Measurements from ENCODE around the gene CLNK. TPM values are rescaled to one million over a fixed set of nuclear protein-coding genes. Genes with fewer than 3 reads are reported as not detected.

Gene CLNK
- total and polyA plus RNA-seq, 2 donors (not counting 1 experiment from before 2014, with no cell fraction given) = 0.57 to 0.75 TPM

- peaks cover 20 to 24% of the 10 kb centered on the region in 2 donors for H3K4me1 ChIP-seq (ENCODE audit: control insufficient read depth in 2 of 2, insufficient read depth in 2 of 2, low read length in 2 of 2)
- peaks cover 41% of the 10 kb centered on the region for H3K4me1 Mint-ChIP-seq
- no peak for DNase-seq
- H3K27ac Mint-ChIP-seq = peak overlapping the region; percentile 15
- 22% methylated on average over 2 of the region's 5 CpGs for WGBS (ENCODE audit: insufficient coverage)
- H3K4me3 Mint-ChIP-seq = peak overlapping the region; percentile 33
- ChIA-PET POLR2A (no interaction called here), CTCF (interaction anchor here (1.6 kb wide), 1 partner anchor 10 kb away, joined by 3 read pairs; no protein-coding TSS in a partner anchor)
- no peaks in the 10 kb centered on the region for H4K20me1 ChIP-seq (ENCODE audit: control insufficient read depth, insufficient read depth, low read length, poor library complexity, severe bottlenecking)
- H3K27me3 ChIP-seq (replicated peaks in 1 of 4; ENCODE audit: control extremely low read depth in 1 of 4, control insufficient read depth in 3 of 4, insufficient read depth in 4 of 4, low read length in 3 of 4) = no peaks in the 10 kb centered on the region
- H3K79me2 ChIP-seq (ENCODE audit: control insufficient read depth, insufficient read depth, low read length) = no peaks in the 10 kb centered on the region
- H3K9ac ChIP-seq (ENCODE audit: low read length) = no peak overlapping the region
- no peak for ATAC-seq (ENCODE audit: low read depth)
- no peaks in the 10 kb centered on the region for H3K27me3 Mint-ChIP-seq
- H3K27ac ChIP-seq (ENCODE audit: low read length in 2 of 2) = no peak overlapping the region
- no peak overlapping the region for H3K4me3 ChIP-seq (ENCODE audit: control extremely low read depth in 1 of 5, extremely low read depth in 1 of 5, insufficient read depth in 1 of 5, low read depth in 2 of 5, low read length in 4 of 5)
- intact Hi-C loops (cut with micrococcal nuclease) = loop anchor here (5.0 kb wide), 1 partner anchor 41 kb away; no protein-coding TSS in a partner anchor
- no peaks in the 10 kb centered on the region for H3K9me3 ChIP-seq (ENCODE audit: control extremely low read depth in 1 of 3, control insufficient read depth in 2 of 3, insufficient read depth in 1 of 3, low read length in 2 of 3)
- H3K36me3 ChIP-seq (replicated peaks in 1 of 2; ENCODE audit: control extremely low read depth in 1 of 2, control insufficient read depth in 1 of 2, extremely low read depth in 1 of 2, insufficient read depth in 2 of 2, low read length in 1 of 2) = no peaks in the 10 kb centered on the region
- H3K9me3 Mint-ChIP-seq (ENCODE audit: insufficient read depth) = peaks cover 3% of the 10 kb centered on the region
- H3K4me2 ChIP-seq (replicated peaks; ENCODE audit: low read depth, low read length, poor library complexity, severe bottlenecking) = peak overlapping the region; percentile 51
- no peak for TF ChIP-seq CTCF (IDR thresholded peaks at IDR 0.05)
- no peak for TF ChIP-seq EZH2 (IDR thresholded peaks at IDR 0.05; ENCODE audit: borderline replicate concordance, insufficient read depth, low read depth, low read length, poor library complexity, severe bottlenecking)
- H2AFZ ChIP-seq (ENCODE audit: insufficient read depth, low read depth, low read length, poor library complexity, severe bottlenecking) = no peak overlapping the region
Measured at GRCh38 chr4:10732914-10733415, 48.4 kb upstream of the CLNK start.

DNA sequence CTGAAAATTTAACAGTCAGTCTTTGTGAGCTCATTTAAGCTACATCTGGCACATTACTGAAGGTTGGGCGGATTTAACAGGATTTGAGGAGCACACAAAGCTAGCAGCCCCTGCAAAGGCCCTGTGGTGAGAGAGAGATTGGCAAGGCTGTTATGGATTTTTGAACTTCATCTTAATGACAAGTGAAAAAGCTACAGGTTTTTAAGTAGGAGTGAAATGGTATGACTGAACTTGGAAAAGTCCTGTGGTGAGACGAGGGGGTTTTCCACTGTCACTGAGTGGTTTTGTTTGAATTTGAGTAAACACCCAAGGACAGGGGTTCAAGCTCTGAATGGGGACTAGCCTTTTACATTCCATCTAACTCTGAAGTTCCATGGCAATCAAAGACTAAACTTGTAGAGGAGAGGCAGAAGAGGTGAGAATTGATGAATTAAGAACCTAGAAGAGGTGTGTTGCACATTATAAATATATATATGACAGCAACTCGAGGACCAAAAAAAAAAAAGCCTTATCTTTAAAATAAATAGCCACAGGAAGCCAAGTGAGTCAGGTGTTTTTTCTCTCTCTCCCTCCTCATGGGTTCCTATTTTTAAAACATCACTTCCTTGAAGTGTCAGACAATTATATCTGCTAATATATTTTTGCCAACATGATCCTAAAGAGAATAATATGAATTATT, 47.8 kb upstream of the CLNK start:
- ATAC-seq (ENCODE audit: low read depth) = no peak
- H3K4me1 Mint-ChIP-seq = peaks cover 47% of the 10 kb centered on the region

More for the DNA sequence above, 47.8 kb upstream of the CLNK start:
- H3K27me3 Mint-ChIP-seq = no peaks in the 10 kb centered on the region
- TF ChIP-seq CTCF (IDR thresholded peaks at IDR 0.05) (no peak), EZH2 (IDR thresholded peaks at IDR 0.05; ENCODE audit: borderline replicate concordance, insufficient read depth, low read depth, low read length, poor library complexity, severe bottlenecking) (no peak)
- DNase-seq = no peak
- Histone ChIP-seq H3K4me3 (ENCODE audit: control extremely low read depth in 1 of 5, extremely low read depth in 1 of 5, insufficient read depth in 1 of 5, low read depth in 2 of 5, low read length in 4 of 5) (no peak overlapping the region), H4K20me1 (ENCODE audit: control insufficient read depth, insufficient read depth, low read length, poor library complexity, severe bottlenecking) (no peaks in the 10 kb centered on the region), H2AFZ (ENCODE audit: insufficient read depth, low read depth, low read length, poor library complexity, severe bottlenecking) (peak overlapping the region; percentile 12), H3K79me2 (ENCODE audit: control insufficient read depth, insufficient read depth, low read length) (no peaks in the 10 kb centered on the region), H3K27me3 (replicated peaks in 1 of 4; ENCODE audit: control extremely low read depth in 1 of 4, control insufficient read depth in 3 of 4, insufficient read depth in 4 of 4, low read length in 3 of 4) (no peaks in the 10 kb centered on the region), H3K9ac (ENCODE audit: low read length) (peak overlapping the region; percentile 8), H3K27ac (ENCODE audit: low read length in 2 of 2) (no peak overlapping the region), H3K4me2 (replicated peaks; ENCODE audit: low read depth, low read length, poor library complexity, severe bottlenecking) (peak overlapping the region; percentile 51), H3K9me3 (ENCODE audit: control extremely low read depth in 1 of 3, control insufficient read depth in 2 of 3, insufficient read depth in 1 of 3, low read length in 2 of 3) (no peaks in the 10 kb centered on the region), H3K4me1 (ENCODE audit: control insufficient read depth in 2 of 2, insufficient read depth in 2 of 2, low read length in 2 of 2) (peaks cover 26 to 30% of the 10 kb centered on the region in 2 donors), H3K36me3 (replicated peaks in 1 of 2; ENCODE audit: control extremely low read depth in 1 of 2, control insufficient read depth in 1 of 2, extremely low read depth in 1 of 2, insufficient read depth in 2 of 2, low read length in 1 of 2) (no peaks in the 10 kb centered on the region)
- POLR2A ChIA-PET = no interaction called here
- H3K9me3 Mint-ChIP-seq (ENCODE audit: insufficient read depth) = peaks cover 3% of the 10 kb centered on the region
- H3K27ac Mint-ChIP-seq = peak overlapping the region; percentile 33
- H3K4me3 Mint-ChIP-seq = peak overlapping the region; percentile 35
- intact Hi-C loops (cut with micrococcal nuclease) = loop anchor here (5.0 kb wide), 1 partner anchor 40 kb away; no protein-coding TSS in a partner anchor
- CTCF ChIA-PET = interaction anchor here (1.6 kb wide), 1 partner anchor 11 kb away, joined by 3 read pairs; no protein-coding TSS in a partner anchor
- WGBS (ENCODE audit: insufficient coverage) = 67% methylated on average over 1 of the region's 3 CpGs

Measured in B cell (primary cell).